NCI-H82 (cell line): Measurements from ENCODE around the gene TEX54.
"Not testable (repeated sequence)": the region's sequence is repeated elsewhere in the genome, so short reads cannot be mapped to it uniquely, and the experiment has no call there.

Source experiments
- DNase-seq: peaks from one replicate; lab custom pipeline; 2025; lab: John Stamatoyannopoulos, UW

The TEX54 gene

DNA sequence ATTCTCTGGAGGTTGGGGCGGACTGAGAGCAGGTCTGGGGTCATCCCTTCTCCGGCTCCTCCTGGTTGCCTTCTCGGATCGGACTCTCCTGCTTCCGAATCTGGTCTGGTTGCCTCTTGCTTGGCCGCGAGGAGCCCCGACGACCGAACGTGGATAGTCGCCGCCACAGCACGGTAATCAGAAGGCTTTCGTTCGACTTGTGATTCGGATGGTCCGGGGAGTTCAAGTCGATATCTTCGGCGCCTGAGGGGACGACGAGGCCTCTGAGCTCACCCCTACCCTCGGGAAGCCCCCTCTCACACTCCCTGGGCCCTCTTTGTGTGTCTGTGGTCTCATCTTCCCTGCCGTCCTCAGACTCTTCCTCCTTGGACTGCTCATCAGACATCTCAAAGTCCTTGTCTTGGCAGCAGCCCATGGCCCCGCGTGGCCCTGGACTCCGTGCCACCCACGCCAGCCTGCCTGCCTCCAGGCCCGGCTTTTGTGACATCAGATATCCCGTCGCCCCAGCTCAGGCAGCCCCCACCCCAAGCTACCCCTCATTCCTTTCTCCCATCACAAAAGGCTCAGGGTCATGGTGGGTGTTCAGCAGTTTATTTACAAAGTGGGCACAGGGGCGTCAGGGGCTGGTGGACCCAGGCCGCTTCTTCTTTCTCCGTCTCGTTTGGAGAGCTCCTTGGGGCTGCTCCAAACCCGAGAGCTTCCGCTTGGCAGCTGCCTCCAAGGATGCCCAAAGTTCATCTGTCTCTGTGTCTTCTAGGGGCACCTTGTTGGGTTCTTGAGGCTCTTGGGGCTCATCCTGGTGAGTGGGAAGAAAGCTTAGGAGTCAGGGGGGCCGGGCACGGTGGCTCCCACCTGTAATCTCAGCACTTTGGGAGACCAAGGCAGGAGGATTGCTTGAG is at the start of gene TEX54:
Gene TEX54, minus strand, starts transcription at position 506 of the 899 bp plus-strand sequence.
- DNase-seq = peak; percentile 76

DNA sequence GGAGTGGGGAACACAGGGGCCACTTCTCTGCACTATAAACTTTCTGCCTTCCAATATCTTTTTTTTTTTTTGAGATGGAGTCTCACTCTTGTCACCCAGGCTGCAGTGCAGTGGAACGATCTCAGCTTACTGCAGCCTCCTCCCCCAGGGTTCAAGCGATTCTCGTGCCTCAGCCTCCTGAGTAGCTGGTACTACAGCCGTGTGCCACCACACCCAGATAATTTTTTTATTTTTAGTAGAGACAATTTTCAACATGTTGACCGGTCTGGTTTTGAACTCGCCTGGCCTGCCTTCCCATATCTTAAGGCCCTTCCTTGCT is 49.7 kb upstream of the TEX54 start:
- no peak for DNase-seq

- DNase-seq = peak; percentile 89
Observed at GRCh38 chr11:62881579-62882430, 49.2 kb upstream of the TEX54 start.

- peak; percentile 90 for DNase-seq
Observed at GRCh38 chr11:62880803-62881578, 48.4 kb upstream of the TEX54 start, which contains the start of gene SLC3A2. Gene SLC3A2 (plus strand): TSS chr11:62880896. CDS start chr11:62881024, 128 bp downstream.

GRCh38 chr11:62880231-62880802 is 47.7 kb upstream of the TEX54 start:
- peak; percentile 60 for DNase-seq

DNA sequence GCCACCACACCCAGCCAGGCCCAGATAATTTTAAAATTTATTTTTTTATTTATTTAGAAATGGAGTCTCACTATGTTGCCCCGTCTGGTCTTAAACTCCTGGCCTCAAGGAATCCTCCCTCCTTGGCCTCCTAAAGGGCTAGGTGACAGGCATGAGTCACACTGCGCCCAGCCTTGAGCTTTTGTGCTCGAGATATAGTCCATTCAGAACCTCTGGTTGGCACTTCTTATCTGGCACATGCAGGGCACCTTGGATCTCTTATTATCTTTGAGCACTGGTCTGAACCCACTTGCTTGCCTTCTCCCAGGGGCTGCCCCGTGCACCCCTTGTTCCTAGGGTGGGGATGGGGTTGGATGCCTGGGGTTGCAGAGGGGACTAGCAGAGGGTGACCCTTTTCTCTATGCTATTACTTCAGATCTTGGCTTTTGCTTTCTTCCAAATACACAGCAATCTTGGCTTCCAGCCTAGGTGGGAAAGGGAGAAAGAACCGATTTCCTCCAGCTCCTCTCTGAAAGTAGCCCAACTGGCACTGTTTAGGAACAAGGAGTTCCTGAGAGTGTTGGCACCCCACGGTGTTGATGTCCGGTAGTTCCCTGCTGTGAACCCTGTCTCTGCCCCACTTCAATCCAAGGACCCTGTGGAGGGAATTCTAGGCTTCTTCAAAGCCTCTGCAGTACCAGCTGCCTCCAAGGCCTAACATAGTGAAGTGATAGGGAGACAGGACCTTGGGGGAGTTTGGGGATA is 46.8 kb upstream of the TEX54 start:
- no peak for DNase-seq

DNA sequence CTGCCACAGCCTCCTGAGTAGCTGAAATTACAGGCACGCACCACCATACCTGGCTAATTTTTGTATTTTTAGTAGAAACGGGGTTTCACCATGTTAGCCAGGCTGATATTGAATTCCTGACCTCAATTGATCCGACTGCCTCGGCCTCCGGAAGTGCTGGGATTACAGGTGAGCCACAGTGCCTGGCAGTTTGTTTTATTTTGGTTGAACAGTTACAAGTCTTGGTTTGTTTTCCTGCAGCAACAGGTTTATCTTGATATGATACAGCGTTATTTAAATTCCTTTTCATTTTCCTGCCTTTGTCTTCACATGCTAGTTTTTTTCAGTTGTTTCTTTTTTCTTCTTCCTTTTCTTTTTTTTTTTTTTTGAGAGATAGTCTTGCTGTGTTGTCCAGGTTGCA is 44.1 kb upstream of the TEX54 start:
- DNase-seq = no peak

GRCh38 chr11:62875698-62876478 is 43.2 kb upstream of the TEX54 start:
- peak; percentile 44 for DNase-seq

- no peak for DNase-seq
Observed at GRCh38 chr11:62874851-62875250, 42.2 kb upstream of the TEX54 start.

DNA sequence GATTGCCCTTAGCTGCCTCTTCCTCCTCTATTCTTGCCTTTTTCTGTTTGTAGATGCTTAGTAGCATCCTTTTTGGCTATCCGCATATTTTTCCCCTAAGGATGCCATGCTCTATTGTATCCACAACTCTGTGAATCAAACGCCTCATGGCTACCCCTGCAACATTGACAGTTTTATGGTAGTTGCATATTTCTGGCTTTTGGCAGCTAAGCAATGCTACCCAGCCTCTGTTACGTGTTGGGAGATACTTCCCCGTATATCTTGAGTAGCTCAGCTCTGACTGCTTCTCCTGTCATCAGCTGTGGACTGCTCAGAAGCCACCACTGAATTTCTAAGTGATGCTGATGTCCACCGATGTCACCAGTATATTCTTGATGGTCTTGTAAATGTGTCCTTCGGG is 33.0 kb upstream of the TEX54 start:
- no peak for DNase-seq

DNA sequence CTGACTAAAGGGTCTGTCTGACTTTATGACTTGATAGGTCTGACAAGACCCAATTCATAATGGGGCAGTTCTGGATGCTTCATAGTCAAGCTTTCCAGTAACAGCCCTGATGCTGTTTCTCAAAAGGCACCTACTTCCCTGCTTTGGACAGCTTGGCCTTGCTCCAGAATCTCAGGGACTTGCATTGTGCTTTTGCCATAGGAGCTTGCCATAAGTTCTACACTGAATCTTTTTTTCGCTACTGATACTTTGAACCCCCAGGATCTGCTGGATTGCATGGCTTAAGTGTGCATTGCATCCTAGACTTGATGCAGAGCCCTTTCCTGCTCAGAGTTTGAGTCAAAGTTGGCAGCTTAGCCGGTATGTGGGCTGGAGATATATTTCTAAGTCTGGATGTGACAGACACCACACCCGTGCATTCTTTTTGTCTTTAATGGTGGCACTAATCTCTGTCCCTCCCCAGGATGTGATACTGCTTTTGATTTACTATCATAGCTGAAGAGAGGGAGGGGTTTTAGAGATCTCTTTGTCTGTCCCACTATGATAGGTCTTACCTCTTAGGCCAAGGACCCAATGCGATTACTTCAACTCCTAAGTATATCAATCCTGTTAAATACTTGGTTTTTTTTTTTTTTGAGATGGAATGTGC is 31.2 kb upstream of the TEX54 start:
- DNase-seq = peak; percentile 95

GRCh38 chr11:62861564-62862192 is 29.0 kb upstream of the TEX54 start:
- DNase-seq = not testable (repeated sequence)

DNA sequence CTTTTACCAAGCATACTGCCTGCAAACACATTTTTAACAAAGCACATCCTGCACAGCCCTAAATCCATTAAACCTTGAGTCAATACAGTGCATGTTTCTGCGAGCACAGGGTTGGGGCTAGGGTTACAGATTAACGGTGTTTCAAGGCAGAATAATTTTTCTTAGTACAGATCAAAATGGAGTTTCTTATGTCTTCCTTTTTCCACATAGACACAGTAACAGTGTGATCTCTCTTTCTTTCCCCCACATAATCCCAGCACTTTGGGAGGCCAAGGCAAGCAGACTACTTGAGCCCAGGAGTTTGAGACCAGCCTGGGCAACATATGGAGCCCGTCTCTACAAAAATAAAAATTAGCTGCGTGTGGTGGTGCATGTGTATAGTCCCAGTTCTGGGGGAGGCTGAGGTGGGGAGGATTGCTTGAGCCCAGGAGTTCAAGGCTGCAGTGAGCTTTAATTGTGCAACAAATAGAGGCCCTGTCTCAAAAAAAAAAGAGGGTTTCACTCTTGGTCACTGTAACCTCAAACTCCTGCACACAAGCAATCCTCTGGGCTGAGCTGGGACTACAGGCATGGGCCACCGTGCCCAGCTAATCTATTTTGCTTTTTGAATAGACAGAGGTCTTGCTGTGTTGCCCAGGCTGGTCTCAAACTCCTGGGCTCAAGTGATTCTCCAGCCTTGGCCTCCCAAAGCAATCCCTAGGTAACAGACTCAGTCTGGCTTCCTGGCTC is 28.4 kb upstream of the TEX54 start:
- peak; percentile 41 for DNase-seq

- DNase-seq = peak; percentile 47
Observed at GRCh38 chr11:62859281-62859703, 26.7 kb upstream of the TEX54 start.

DNA sequence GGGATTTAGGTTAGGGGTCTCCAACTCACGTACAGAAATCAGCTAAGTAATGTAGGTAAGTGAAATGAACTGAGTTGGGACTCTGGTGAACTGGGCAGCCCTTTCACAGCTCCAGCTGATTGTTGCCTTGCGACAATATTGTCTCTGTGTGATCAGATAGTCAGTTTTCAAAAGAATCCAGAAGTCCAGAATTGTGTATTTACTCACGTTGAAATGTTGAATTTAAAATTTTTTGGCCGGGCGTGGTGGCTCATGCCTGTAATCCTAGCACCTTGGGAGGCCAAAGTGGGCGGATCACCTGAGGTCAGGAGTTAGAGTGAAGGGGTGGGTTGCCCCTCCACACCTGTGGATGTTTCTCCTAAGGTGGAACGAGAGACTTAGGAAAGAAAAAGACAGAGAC is 25.6 kb upstream of the TEX54 start:
- peak; percentile 47 for DNase-seq

GRCh38 chr11:62857541-62857982 is 24.9 kb upstream of the TEX54 start:
- DNase-seq = peak; percentile 51

- DNase-seq = peak; percentile 35
Observed at GRCh38 chr11:62856333-62856895, 23.8 kb upstream of the TEX54 start.
